ENCODE results near the gene UVRAG. TPM values are rescaled to one million over a fixed set of nuclear protein-coding genes. Genes with fewer than 3 reads are reported as not detected.

UVRAG gene
- polyA plus RNA-seq, 1 experiment, result 8.2 TPM

DNA sequence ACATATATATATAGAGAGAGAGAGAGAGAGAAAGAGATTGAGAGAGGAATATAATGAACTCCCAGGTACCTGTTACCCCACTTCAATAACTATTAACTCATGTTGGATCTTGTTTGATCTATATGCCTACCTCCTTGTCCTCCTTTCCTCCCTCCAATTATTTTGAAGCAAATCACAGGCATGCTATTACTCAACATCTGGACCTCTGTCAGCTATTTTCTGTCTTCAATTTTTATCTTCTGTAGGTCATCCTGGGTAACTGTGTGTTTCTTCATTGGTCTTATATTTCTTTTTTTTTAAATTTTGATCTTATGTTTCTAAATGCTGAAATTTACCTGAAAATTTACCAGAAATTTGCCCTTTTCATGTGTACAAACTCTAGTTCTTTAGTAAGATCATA lies 24.8 kb downstream of the UVRAG start:
- TF ChIP-seq, protein P1, sequence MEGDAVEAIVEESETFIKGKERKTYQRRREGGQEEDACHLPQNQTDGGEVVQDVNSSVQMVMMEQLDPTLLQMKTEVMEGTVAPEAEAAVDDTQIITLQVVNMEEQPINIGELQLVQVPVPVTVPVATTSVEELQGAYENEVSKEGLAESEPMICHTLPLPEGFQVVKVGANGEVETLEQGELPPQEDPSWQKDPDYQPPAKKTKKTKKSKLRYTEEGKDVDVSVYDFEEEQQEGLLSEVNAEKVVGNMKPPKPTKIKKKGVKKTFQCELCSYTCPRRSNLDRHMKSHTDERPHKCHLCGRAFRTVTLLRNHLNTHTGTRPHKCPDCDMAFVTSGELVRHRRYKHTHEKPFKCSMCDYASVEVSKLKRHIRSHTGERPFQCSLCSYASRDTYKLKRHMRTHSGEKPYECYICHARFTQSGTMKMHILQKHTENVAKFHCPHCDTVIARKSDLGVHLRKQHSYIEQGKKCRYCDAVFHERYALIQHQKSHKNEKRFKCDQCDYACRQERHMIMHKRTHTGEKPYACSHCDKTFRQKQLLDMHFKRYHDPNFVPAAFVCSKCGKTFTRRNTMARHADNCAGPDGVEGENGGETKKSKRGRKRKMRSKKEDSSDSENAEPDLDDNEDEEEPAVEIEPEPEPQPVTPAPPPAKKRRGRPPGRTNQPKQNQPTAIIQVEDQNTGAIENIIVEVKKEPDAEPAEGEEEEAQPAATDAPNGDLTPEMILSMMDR (IDR thresholded peaks at IDR 0.05; ENCODE audit: insufficient read depth, low read depth, low read length), result no peak
- no peaks in the 10 kb centered on the region for H3K27me3 ChIP-seq (ENCODE audit: control insufficient read depth, insufficient read depth, low read length)
- H3K36me3 ChIP-seq (ENCODE audit: control insufficient read depth, insufficient read depth, low read length), result no peaks in the 10 kb centered on the region
- H3K4me3 ChIP-seq (ENCODE audit: low read depth, low read length), result no peak overlapping the region
- no peak for DNase-seq (ENCODE audit: low read depth)
- ChIA-PET POLR2A (no interaction called here), CTCF (interaction anchor here (1.0 to 1.3 kb wide), 2 partner anchors 29 to 37 kb away, joined by 3 to 6 read pairs; no protein-coding TSS in a partner anchor)

DNA sequence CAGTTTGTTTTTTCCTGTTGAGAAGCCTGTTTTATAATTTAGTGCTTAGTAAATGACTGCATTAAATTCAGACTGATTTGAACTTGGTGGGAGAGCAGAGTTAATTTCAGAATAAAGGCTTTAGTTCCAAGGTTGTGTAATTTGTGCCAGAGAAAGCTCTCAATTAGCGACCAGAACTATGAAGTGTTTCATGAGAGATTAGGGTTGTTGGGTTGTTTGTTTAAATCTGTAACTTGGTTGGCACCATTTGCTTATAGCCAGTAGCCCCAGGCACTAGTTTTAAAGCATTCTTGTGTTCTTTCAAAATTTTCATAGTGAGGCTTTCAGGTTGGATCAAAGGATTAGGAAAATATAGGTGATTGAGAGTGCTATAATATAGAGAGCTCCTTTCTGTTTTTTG lies 25.5 kb downstream of the UVRAG start:
- no peak overlapping the region for H3K4me3 ChIP-seq (ENCODE audit: low read depth, low read length)
- H3K36me3 ChIP-seq (ENCODE audit: control insufficient read depth, insufficient read depth, low read length), result no peaks in the 10 kb centered on the region
- TF ChIP-seq, protein P1 (IDR thresholded peaks at IDR 0.05; ENCODE audit: insufficient read depth, low read depth, low read length), result no peak
- POLR2A ChIA-PET, result no interaction called here
- CTCF ChIA-PET, result no interaction called here
- no peaks in the 10 kb centered on the region for H3K27me3 ChIP-seq (ENCODE audit: control insufficient read depth, insufficient read depth, low read length)
- DNase-seq (ENCODE audit: low read depth), result no peak

DNA sequence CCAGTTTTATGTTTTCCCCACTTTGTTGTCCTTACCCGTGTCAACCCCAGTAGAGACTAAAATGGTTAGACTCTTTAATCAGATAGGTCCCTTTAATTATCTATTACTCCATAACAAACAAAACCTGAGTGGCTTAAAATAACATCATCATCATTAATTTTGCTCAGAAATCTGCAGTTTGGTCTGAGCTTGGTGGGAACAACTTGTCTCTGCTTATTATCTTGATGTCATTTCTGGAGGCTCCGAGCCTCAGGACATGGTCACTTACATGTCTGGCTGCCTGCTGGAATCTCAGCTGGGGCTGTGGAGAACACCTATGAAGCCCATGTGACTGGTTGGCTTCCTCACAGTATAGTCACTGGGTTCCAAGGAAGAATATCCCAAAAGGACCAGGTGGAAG lies 26.7 kb downstream of the UVRAG start:
- Histone ChIP-seq H3K36me3 (ENCODE audit: control insufficient read depth, insufficient read depth, low read length) (no peaks in the 10 kb centered on the region), H3K27me3 (ENCODE audit: control insufficient read depth, insufficient read depth, low read length) (no peaks in the 10 kb centered on the region), H3K4me3 (ENCODE audit: low read depth, low read length) (no peak overlapping the region)
- DNase-seq (ENCODE audit: low read depth), result no peak
- ChIA-PET CTCF (no interaction called here), POLR2A (no interaction called here)
- TF ChIP-seq, protein P1 (IDR thresholded peaks at IDR 0.05; ENCODE audit: insufficient read depth, low read depth, low read length), result no peak

DNA sequence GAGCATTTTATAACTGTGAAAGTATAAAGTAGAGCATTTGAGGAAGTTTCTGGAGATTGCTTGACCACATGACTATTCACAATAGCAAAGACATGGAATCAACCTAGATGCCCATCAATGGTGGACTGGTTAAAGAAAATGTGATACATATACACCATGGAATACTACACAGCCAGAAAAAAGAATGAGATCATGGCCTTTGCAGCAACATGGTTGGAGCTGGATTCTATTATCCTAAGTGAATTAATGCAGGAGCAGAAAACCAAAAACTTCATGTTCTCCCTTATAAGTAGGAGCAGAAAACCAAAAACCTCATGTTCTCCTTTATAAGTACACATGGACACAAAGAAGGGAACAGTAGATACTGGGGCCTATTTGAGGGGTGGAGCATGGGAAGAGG lies 30.3 kb downstream of the UVRAG start:
- ChIA-PET CTCF (no interaction called here), POLR2A (no interaction called here)
- Histone ChIP-seq H3K27me3 (ENCODE audit: control insufficient read depth, insufficient read depth, low read length) (no peaks in the 10 kb centered on the region), H3K4me3 (ENCODE audit: low read depth, low read length) (no peak overlapping the region), H3K36me3 (ENCODE audit: control insufficient read depth, insufficient read depth, low read length) (no peaks in the 10 kb centered on the region)
- no peak for DNase-seq (ENCODE audit: low read depth)
- TF ChIP-seq, protein P1 (IDR thresholded peaks at IDR 0.05; ENCODE audit: insufficient read depth, low read depth, low read length), result no peak

DNA sequence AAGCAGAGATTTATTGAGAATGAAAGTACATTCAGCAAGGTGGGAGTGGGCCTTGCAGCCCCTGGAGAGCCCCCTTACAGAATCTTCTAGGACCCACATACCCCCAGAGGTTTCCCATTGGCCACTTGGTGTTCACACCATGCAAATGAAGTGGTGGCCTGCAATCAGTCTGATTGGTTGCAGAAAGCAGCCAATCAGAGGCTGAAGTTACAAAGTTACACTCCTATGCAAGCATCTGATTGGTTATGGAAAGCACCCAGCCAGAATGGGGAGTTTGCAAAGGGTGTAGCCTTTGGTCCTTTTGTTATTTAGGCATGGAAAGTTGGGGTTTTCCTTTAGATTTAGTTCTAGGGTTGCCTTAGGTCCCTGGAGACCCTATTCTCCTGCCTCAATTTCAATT lies 34.9 kb downstream of the UVRAG start:
- no peaks in the 10 kb centered on the region for H3K36me3 ChIP-seq (ENCODE audit: control insufficient read depth, insufficient read depth, low read length)
- no peak for DNase-seq (ENCODE audit: low read depth)
- no peaks in the 10 kb centered on the region for H3K27me3 ChIP-seq (ENCODE audit: control insufficient read depth, insufficient read depth, low read length)
- no peak overlapping the region for H3K4me3 ChIP-seq (ENCODE audit: low read depth, low read length)
- ChIA-PET POLR2A (no interaction called here), CTCF (no interaction called here)
- TF ChIP-seq, protein P1 (IDR thresholded peaks at IDR 0.05; ENCODE audit: insufficient read depth, low read depth, low read length), result no peak

All from BJ (cell line).